ENCODE measurements around the gene EEPD1. TPM values are rescaled to one million over a fixed set of nuclear protein-coding genes. Genes with fewer than 3 reads are reported as not detected.
A peak's percentile ranks its signal among the peaks of the same experiment; 100 is the strongest.

EEPD1 gene
- total RNA-seq, 2 experiments from 2014 or later: 2.6 TPM

GRCh38 chr7:36308031-36308430 is 155.0 kb downstream of the EEPD1 start:
- Mint-ChIP-seq H3K9me3 (ENCODE audit: insufficient read depth) (no peaks in the 10 kb centered on the region), H3K36me3 (ENCODE audit: low read depth) (no peaks in the 10 kb centered on the region), H3K27me3 (ENCODE audit: low read depth) (no peaks in the 10 kb centered on the region), H3K4me1 (ENCODE audit: low read depth) (no peaks in the 10 kb centered on the region), H3K27ac (no peak overlapping the region), H3K4me3 (no peak overlapping the region)
- POLR2A ChIA-PET: no interaction called here
- CTCF ChIA-PET: no interaction called here
- no peak for ATAC-seq
- no peak for DNase-seq

- ChIA-PET CTCF (interaction anchor here (1.1 kb wide), 1 partner anchor 10 kb away, joined by 5 read pairs; no protein-coding TSS in a partner anchor), POLR2A (no interaction called here)
- Mint-ChIP-seq H3K27me3 (ENCODE audit: low read depth) (no peaks in the 10 kb centered on the region), H3K9me3 (ENCODE audit: insufficient read depth) (no peaks in the 10 kb centered on the region), H3K4me1 (ENCODE audit: low read depth) (no peaks in the 10 kb centered on the region), H3K36me3 (ENCODE audit: low read depth) (no peaks in the 10 kb centered on the region), H3K4me3 (no peak overlapping the region), H3K27ac (no peak overlapping the region)
- ATAC-seq (no peak), DNase-seq (no peak)
These were observed 156.2 kb downstream of the EEPD1 start for GRCh38 chr7:36309301-36309700.

GRCh38 chr7:36309716-36310115 is 156.7 kb downstream of the EEPD1 start:
- CTCF ChIA-PET: interaction anchor here (1.1 kb wide), 1 partner anchor 10 kb away, joined by 5 read pairs; no protein-coding TSS in a partner anchor
- no peak for DNase-seq

GRCh38 chr7:36310897-36311296 is 157.8 kb downstream of the EEPD1 start:
- Mint-ChIP-seq H3K4me1 (ENCODE audit: low read depth) (no peaks in the 10 kb centered on the region), H3K9me3 (ENCODE audit: insufficient read depth) (no peaks in the 10 kb centered on the region), H3K36me3 (ENCODE audit: low read depth) (no peaks in the 10 kb centered on the region), H3K27me3 (ENCODE audit: low read depth) (no peaks in the 10 kb centered on the region), H3K27ac (no peak overlapping the region), H3K4me3 (no peak overlapping the region)
- DNase-seq (no peak), ATAC-seq (no peak)
- ChIA-PET CTCF (no interaction called here), POLR2A (no interaction called here)

More at GRCh38 chr7:36309716-36310115, 156.7 kb downstream of the EEPD1 start:
- no peak overlapping the region for H3K4me3 Mint-ChIP-seq
- no peak overlapping the region for H3K27ac Mint-ChIP-seq
- H3K4me1 Mint-ChIP-seq (ENCODE audit: low read depth): no peaks in the 10 kb centered on the region
- H3K9me3 Mint-ChIP-seq (ENCODE audit: insufficient read depth): no peaks in the 10 kb centered on the region
- no peak for ATAC-seq
- POLR2A ChIA-PET: no interaction called here
- no peaks in the 10 kb centered on the region for H3K36me3 Mint-ChIP-seq (ENCODE audit: low read depth)
- H3K27me3 Mint-ChIP-seq (ENCODE audit: low read depth): no peaks in the 10 kb centered on the region

- H3K4me3 Mint-ChIP-seq: no peak overlapping the region
- ATAC-seq (no peak), DNase-seq (no peak)
- H3K27me3 Mint-ChIP-seq (ENCODE audit: low read depth): no peaks in the 10 kb centered on the region
- no peaks in the 10 kb centered on the region for H3K36me3 Mint-ChIP-seq (ENCODE audit: low read depth)
- no peak overlapping the region for H3K27ac Mint-ChIP-seq
- H3K9me3 Mint-ChIP-seq (ENCODE audit: insufficient read depth): no peaks in the 10 kb centered on the region
- ChIA-PET CTCF (no interaction called here), POLR2A (no interaction called here)
- no peaks in the 10 kb centered on the region for H3K4me1 Mint-ChIP-seq (ENCODE audit: low read depth)
These were observed 158.5 kb downstream of the EEPD1 start for GRCh38 chr7:36311539-36311938.

- ChIA-PET POLR2A (no interaction called here), CTCF (no interaction called here)
- DNase-seq (peak; percentile 30), ATAC-seq (no peak)
- Mint-ChIP-seq H3K36me3 (ENCODE audit: low read depth) (no peaks in the 10 kb centered on the region), H3K27ac (no peak overlapping the region), H3K9me3 (ENCODE audit: insufficient read depth) (no peaks in the 10 kb centered on the region), H3K27me3 (ENCODE audit: low read depth) (no peaks in the 10 kb centered on the region), H3K4me1 (ENCODE audit: low read depth) (no peaks in the 10 kb centered on the region), H3K4me3 (no peak overlapping the region)
These were observed 159.2 kb downstream of the EEPD1 start for GRCh38 chr7:36312064-36312914.

GRCh38 chr7:36312915-36313334 is 159.9 kb downstream of the EEPD1 start:
- H3K36me3 Mint-ChIP-seq (ENCODE audit: low read depth): no peaks in the 10 kb centered on the region
- no peak for DNase-seq
- H3K4me3 Mint-ChIP-seq: no peak overlapping the region
- no peaks in the 10 kb centered on the region for H3K9me3 Mint-ChIP-seq (ENCODE audit: insufficient read depth)
- CTCF ChIA-PET: no interaction called here
- ATAC-seq: no peak
- H3K27me3 Mint-ChIP-seq (ENCODE audit: low read depth): no peaks in the 10 kb centered on the region
- POLR2A ChIA-PET: no interaction called here
- no peak overlapping the region for H3K27ac Mint-ChIP-seq
- H3K4me1 Mint-ChIP-seq (ENCODE audit: low read depth): no peaks in the 10 kb centered on the region

- no peak for DNase-seq
- no peak for ATAC-seq
- Mint-ChIP-seq H3K27me3 (ENCODE audit: low read depth) (no peaks in the 10 kb centered on the region), H3K4me1 (ENCODE audit: low read depth) (no peaks in the 10 kb centered on the region), H3K9me3 (ENCODE audit: insufficient read depth) (no peaks in the 10 kb centered on the region), H3K36me3 (ENCODE audit: low read depth) (no peaks in the 10 kb centered on the region), H3K27ac (no peak overlapping the region), H3K4me3 (no peak overlapping the region)
- ChIA-PET POLR2A (no interaction called here), CTCF (no interaction called here)
These were observed 160.6 kb downstream of the EEPD1 start for GRCh38 chr7:36313607-36314006.

- ATAC-seq (no peak), DNase-seq (no peak)
- ChIA-PET POLR2A (interaction anchor here (0.6 kb wide), 1 partner anchor 20 kb away, joined by 3 read pairs; no protein-coding TSS in a partner anchor), CTCF (no interaction called here)
- Mint-ChIP-seq H3K36me3 (ENCODE audit: low read depth) (no peaks in the 10 kb centered on the region), H3K4me3 (no peak overlapping the region), H3K27me3 (ENCODE audit: low read depth) (no peaks in the 10 kb centered on the region), H3K9me3 (ENCODE audit: insufficient read depth) (no peaks in the 10 kb centered on the region), H3K4me1 (ENCODE audit: low read depth) (no peaks in the 10 kb centered on the region), H3K27ac (no peak overlapping the region)
These were observed 161.4 kb downstream of the EEPD1 start for GRCh38 chr7:36314491-36314890.

GRCh38 chr7:36315309-36315944 is 162.4 kb downstream of the EEPD1 start:
- Mint-ChIP-seq H3K4me1 (ENCODE audit: low read depth) (no peaks in the 10 kb centered on the region), H3K27me3 (ENCODE audit: low read depth) (peaks cover 2% of the 10 kb centered on the region), H3K27ac (no peak overlapping the region), H3K9me3 (ENCODE audit: insufficient read depth) (no peaks in the 10 kb centered on the region), H3K36me3 (ENCODE audit: low read depth) (no peaks in the 10 kb centered on the region), H3K4me3 (no peak overlapping the region)
- no peak for ATAC-seq
- CTCF ChIA-PET: interaction anchor here (1.1 to 1.4 kb wide), 2 partner anchors 23 to 339 kb away, joined by 3 read pairs; no protein-coding TSS in a partner anchor
- DNase-seq: no peak
- POLR2A ChIA-PET: no interaction called here

GRCh38 chr7:36316319-36316718 is 163.3 kb downstream of the EEPD1 start:
- Mint-ChIP-seq H3K4me1 (ENCODE audit: low read depth) (no peaks in the 10 kb centered on the region), H3K36me3 (ENCODE audit: low read depth) (no peaks in the 10 kb centered on the region), H3K27me3 (ENCODE audit: low read depth) (peaks cover 4% of the 10 kb centered on the region), H3K27ac (no peak overlapping the region), H3K9me3 (ENCODE audit: insufficient read depth) (no peaks in the 10 kb centered on the region), H3K4me3 (no peak overlapping the region)
- CTCF ChIA-PET: interaction anchor here (1.1 to 1.4 kb wide), 2 partner anchors 24 to 340 kb away, joined by 3 read pairs; no protein-coding TSS in a partner anchor
- POLR2A ChIA-PET: no interaction called here
- DNase-seq (no peak), ATAC-seq (no peak)

GRCh38 chr7:36317276-36317675 is 164.2 kb downstream of the EEPD1 start:
- Mint-ChIP-seq H3K27ac (no peak overlapping the region), H3K4me3 (no peak overlapping the region)

More at GRCh38 chr7:36317276-36317675, 164.2 kb downstream of the EEPD1 start:
- ATAC-seq: no peak
- Mint-ChIP-seq H3K36me3 (ENCODE audit: low read depth) (no peaks in the 10 kb centered on the region), H3K9me3 (ENCODE audit: insufficient read depth) (no peaks in the 10 kb centered on the region), H3K4me1 (ENCODE audit: low read depth) (no peaks in the 10 kb centered on the region), H3K27me3 (ENCODE audit: low read depth) (peaks cover 4% of the 10 kb centered on the region)
- DNase-seq: no peak
- ChIA-PET CTCF (interaction anchor here (0.8 to 3.0 kb wide), 5 partner anchors 17 to 341 kb away, joined by 3 to 17 read pairs (median 3); no protein-coding TSS in a partner anchor), POLR2A (no interaction called here)
